Fibroblast of lung (primary cell): Measurements from ENCODE around the gene ZNF396. TPM values are rescaled to one million over a fixed set of nuclear protein-coding genes. Genes with fewer than 3 reads are reported as not detected.
A peak's percentile ranks its signal among the peaks of the same experiment; 100 is the strongest.

ENCODE experiments used
- DNase-seq, 2 donors: peaks; one replicate each; pipeline versions ENCODE4 v3.0.0 to v3.0.0-alpha.2; 2010; ENCODE audit warnings: low read depth in 2 of 2
- H2AFZ ChIP-seq: 2 replicates; pipeline ENCODE4 v1.5.1; 2012; ENCODE audit warnings: low read length, control low read depth, inconsistent platforms
- H3K27ac ChIP-seq: 2 replicates; pipeline ENCODE4 v1.5.1; 2011; ENCODE audit warnings: low read length, control low read depth; ENCODE audit not compliant: insufficient read depth
- H3K27me3 ChIP-seq: 2 replicates; pipeline ENCODE4 v1.5.1; 2011; ENCODE audit warnings: mild to moderate bottlenecking, low read length; ENCODE audit not compliant: control insufficient read depth, insufficient read depth
- H3K36me3 ChIP-seq: 2 replicates; pipeline ENCODE4 v1.5.1; 2011; ENCODE audit warnings: low read length; ENCODE audit not compliant: control insufficient read depth, insufficient read depth
- H3K4me1 ChIP-seq: 2 replicates; pipeline ENCODE4 v1.5.1; 2011; ENCODE audit warnings: low read length; ENCODE audit not compliant: control insufficient read depth, insufficient read depth; ENCODE audit errors: extremely low read depth
- H3K4me2 ChIP-seq: 2 replicates; pipeline ENCODE4 v1.5.1; 2011; ENCODE audit warnings: low read length, control low read depth; ENCODE audit not compliant: insufficient read depth; ENCODE audit errors: extremely low read depth
- H3K4me3 ChIP-seq, 4 experiments: fragments of 200-600 bp in 1 of 4; sonication (generic) in 1 of 4; replicated peaks in 1 of 4; 2 replicates each; pipeline ENCODE4 v1.5.1; 2011 to 2016; ENCODE audit warnings: low read length in 4 of 4, low read depth in 3 of 4, mild to moderate bottlenecking in 3 of 4, control low read depth in 2 of 4, inconsistent platforms in 1 of 4, mixed read lengths in 1 of 4; ENCODE audit not compliant: insufficient read depth in 1 of 4; ENCODE audit errors: control extremely low read depth in 1 of 4
- H3K79me2 ChIP-seq: 2 replicates; pipeline ENCODE4 v1.5.1; 2012; ENCODE audit warnings: mild to moderate bottlenecking, low read length, inconsistent platforms; ENCODE audit not compliant: control insufficient read depth, insufficient read depth
- H3K9ac ChIP-seq: 2 replicates; pipeline ENCODE4 v1.5.1; 2011; ENCODE audit warnings: mild to moderate bottlenecking, low read length, control low read depth; ENCODE audit not compliant: insufficient read depth
- H3K9me3 ChIP-seq: 2 replicates; pipeline ENCODE4 v1.5.1; 2012; ENCODE audit warnings: low read depth, low read length; ENCODE audit not compliant: control insufficient read depth, insufficient read depth
- H4K20me1 ChIP-seq: 2 replicates; pipeline ENCODE4 v1.5.1; 2011; ENCODE audit warnings: low read length; ENCODE audit not compliant: control insufficient read depth, insufficient read depth; ENCODE audit errors: extremely low read depth
- EZH2 ChIP-seq: IDR thresholded peaks from 2 replicates; pipeline ENCODE4 v1.5.1; 2012; ENCODE audit warnings: low read length, control low read depth, mild to moderate bottlenecking; ENCODE audit errors: missing control alignments
- polyA plus RNA-seq, 2 donors: library from polyadenylated mRNA; depleted of rRNA in 1 of 2; stranded (reverse) in 1 of 2; unstranded in 1 of 2; fragments of >200 nt; gene quantifications; 2 replicates each; pipeline ENCODE4 v1.2.1, GENCODE V29; 2011 to 2012; ENCODE audit warnings: missing spikeins in 1 of 2
- total RNA-seq: library from RNA; depleted of rRNA; stranded (reverse); fragments of >200 nt; gene quantifications from 2 replicates; pipeline ENCODE4 v1.2.1, GENCODE V29; 2014
- TF ChIP-seq, protein P1 (sequence below), 2 donors: IDR thresholded peaks in 1 of 2; conservative IDR thresholded peaks in 1 of 2; 1 replicate in 1 of 2; 2 replicates in 1 of 2; pipeline ENCODE4 v1.5.1; 2011 to 2012; ENCODE audit warnings: low read length in 2 of 2, control low read depth in 1 of 2, inconsistent platforms in 1 of 2, low read depth in 1 of 2, mild to moderate bottlenecking in 1 of 2

Gene ZNF396
- total and polyA plus RNA-seq, 2 donors (not counting 1 experiment from before 2014, with no cell fraction given): 1.7 to 5.0 TPM

DNA sequence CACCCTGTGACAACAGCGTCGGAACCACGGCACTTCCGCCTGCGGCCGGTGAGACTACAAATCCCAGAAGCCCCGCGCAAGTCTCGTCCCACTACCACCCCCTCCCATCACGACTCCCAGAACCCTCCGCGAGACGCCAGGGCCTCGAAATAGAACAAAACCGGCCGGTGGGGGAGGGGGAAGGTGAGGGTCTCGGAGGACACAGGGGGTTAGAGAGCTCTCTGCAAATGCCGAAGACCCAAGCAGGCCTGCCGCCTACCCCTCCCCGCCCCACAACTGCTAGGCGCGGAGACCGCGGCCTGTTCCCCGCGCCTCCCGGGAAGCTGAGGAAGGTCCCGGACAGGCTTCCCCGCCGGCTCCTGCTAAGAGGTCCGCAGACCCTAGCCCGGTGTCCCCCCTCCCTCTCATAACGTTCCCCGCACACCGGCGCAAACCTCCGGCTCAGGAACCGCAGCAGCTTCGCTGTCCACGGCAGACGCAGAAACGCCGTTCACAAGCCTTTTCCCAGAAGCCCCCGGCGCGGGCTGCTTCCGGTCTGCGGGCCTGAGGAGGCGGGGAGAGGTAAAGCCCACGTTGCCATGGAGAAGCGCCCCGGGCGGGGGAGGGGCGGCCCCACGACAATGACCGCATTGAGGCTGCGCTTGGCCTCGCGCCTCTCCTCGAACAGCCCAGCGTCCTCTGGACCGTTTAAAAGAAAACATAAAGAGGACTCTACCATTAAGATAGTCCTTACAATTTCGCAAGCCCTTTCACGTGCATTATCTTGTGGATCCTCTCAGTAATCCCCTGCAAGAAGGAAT is 33.0 kb downstream of the ZNF396 start, which contains the start of gene ZNF24:
Gene ZNF24, minus strand, starts transcription at position 485 of the 800 bp plus-strand sequence. CDS start 3,770 bp downstream, outside the sequence.
- Histone ChIP-seq H3K9me3 (no peaks in the 10 kb centered on the region), H3K27ac (peak within 1 kb of the TSS; percentile 96), H2AFZ (peak within 1 kb of the TSS; percentile 89), H3K27me3 (no peaks in the 10 kb centered on the region), H3K79me2 (peaks cover 43% of the 10 kb centered on the region), H3K4me2 (peak within 1 kb of the TSS; percentile 92), H3K9ac (peak within 1 kb of the TSS; percentile 97), H3K36me3 (peaks cover 4% of the 10 kb centered on the region), H3K4me3 (peak within 1 kb of the TSS; percentile 70 to 93 (median 83)), H4K20me1 (peaks cover 8% of the 10 kb centered on the region), H3K4me1 (peaks cover 2% of the 10 kb centered on the region)
- TF ChIP-seq, protein P1, sequence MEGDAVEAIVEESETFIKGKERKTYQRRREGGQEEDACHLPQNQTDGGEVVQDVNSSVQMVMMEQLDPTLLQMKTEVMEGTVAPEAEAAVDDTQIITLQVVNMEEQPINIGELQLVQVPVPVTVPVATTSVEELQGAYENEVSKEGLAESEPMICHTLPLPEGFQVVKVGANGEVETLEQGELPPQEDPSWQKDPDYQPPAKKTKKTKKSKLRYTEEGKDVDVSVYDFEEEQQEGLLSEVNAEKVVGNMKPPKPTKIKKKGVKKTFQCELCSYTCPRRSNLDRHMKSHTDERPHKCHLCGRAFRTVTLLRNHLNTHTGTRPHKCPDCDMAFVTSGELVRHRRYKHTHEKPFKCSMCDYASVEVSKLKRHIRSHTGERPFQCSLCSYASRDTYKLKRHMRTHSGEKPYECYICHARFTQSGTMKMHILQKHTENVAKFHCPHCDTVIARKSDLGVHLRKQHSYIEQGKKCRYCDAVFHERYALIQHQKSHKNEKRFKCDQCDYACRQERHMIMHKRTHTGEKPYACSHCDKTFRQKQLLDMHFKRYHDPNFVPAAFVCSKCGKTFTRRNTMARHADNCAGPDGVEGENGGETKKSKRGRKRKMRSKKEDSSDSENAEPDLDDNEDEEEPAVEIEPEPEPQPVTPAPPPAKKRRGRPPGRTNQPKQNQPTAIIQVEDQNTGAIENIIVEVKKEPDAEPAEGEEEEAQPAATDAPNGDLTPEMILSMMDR (conservative IDR thresholded peaks at IDR 0.05 in 1 of 2, IDR thresholded peaks at IDR 0.05 in 1 of 2; ENCODE audit: low read depth in 1 of 2, low read length in 2 of 2): no peak
- no peak for TF ChIP-seq EZH2
- peak; percentile 90 to 91 for DNase-seq

DNA sequence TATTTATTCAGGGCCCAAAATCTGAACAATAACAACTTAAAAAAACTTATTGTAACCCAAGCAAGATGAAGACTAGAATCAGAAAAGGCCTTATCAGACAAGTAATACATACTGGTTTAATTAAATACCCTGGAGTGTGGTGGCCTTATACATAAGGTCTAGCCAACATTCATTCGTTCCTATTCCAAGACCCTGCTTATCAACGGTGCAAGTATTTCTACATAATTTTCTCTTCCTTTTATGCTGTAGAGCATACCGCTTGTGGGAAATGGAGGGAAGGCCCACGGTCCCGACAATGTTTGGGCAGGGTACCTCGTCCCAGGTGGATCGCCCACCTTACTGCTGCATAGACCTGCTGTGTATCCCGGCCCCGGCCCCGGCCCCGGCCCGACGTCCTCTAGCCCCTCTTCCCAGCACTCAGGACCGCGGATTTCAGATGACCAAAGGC is 33.6 kb downstream of the ZNF396 start:
- Histone ChIP-seq H3K4me2 (peak overlapping the region; percentile 92), H4K20me1 (peaks cover 8% of the 10 kb centered on the region), H3K36me3 (peaks cover 5% of the 10 kb centered on the region), H3K9ac (peak overlapping the region; percentile 97), H3K27ac (peak overlapping the region; percentile 96), H3K4me3 (peak overlapping the region; percentile 70 to 93 (median 83)), H3K9me3 (no peaks in the 10 kb centered on the region), H2AFZ (no peak overlapping the region), H3K79me2 (peaks cover 43% of the 10 kb centered on the region), H3K4me1 (peaks cover 2% of the 10 kb centered on the region), H3K27me3 (no peaks in the 10 kb centered on the region)
- DNase-seq: peak in 1 of 2 donors; percentile 2
- TF ChIP-seq, protein P1 (conservative IDR thresholded peaks at IDR 0.05 in 1 of 2, IDR thresholded peaks at IDR 0.05 in 1 of 2; ENCODE audit: low read depth in 1 of 2, low read length in 2 of 2): no peak
- no peak for TF ChIP-seq EZH2

DNA sequence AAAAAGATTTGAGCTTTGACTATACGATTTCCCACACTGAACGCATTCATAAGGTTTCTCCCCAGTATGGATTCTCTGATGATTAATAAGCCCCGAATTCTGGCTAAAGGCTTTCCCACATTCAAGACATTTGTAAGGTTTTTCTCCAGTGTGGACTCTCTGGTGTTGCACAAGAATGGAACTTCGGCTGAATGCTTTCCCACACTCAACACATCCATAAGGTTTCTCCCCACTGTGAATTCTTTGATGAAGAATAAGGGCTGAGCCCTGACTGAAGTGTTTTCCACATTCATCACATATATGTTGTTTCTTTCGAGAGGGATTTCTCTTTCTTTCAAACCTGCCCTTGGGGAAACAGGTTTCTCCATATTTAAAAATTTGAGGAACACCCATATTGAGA is 39.9 kb downstream of the ZNF396 start:
- Histone ChIP-seq H3K79me2 (peaks cover 25% of the 10 kb centered on the region), H3K27ac (no peak overlapping the region), H3K27me3 (no peaks in the 10 kb centered on the region), H3K4me2 (no peak overlapping the region), H3K36me3 (peaks cover 21% of the 10 kb centered on the region), H3K9me3 (no peaks in the 10 kb centered on the region), H2AFZ (no peak overlapping the region), H3K4me3 (no peak overlapping the region), H4K20me1 (peaks cover 2% of the 10 kb centered on the region), H3K4me1 (no peaks in the 10 kb centered on the region), H3K9ac (no peak overlapping the region)
- DNase-seq: no peak
- TF ChIP-seq, protein P1 (conservative IDR thresholded peaks at IDR 0.05 in 1 of 2, IDR thresholded peaks at IDR 0.05 in 1 of 2; ENCODE audit: low read depth in 1 of 2, low read length in 2 of 2): no peak
- TF ChIP-seq EZH2: no peak
